K562 (cell line): ENCODE results near the gene BCL7B. TPM values are rescaled to one million over a fixed set of nuclear protein-coding genes. Genes with fewer than 3 reads are reported as not detected.

ENCODE experiments used
- ATAC-seq: fragments of 200-7000 bp; cut with Tn5 transposase; 3 replicates; pipeline ENCODE4 v1.9.1; 2020; ENCODE audit warnings: moderate library complexity
- BruUV-seq: library from RNA; stranded (reverse); fragments of 400-500 nt; replicated peaks from 2 replicates; lab custom pipeline; 2021; lab: Mats Ljungman, UMichigan
- CTCF ChIA-PET: fragments of 300-600 bp; formaldehyde crosslinking; extraction: SDS; loops from one replicate; lab custom pipeline; 2021; ENCODE audit warnings: low intra/inter-chr PET ratio; lab: Yijun Ruan, JAX
- POLR2A ChIA-PET: fragments of 300-600, 350-650 bp; sonication (Branson Sonifier 250); formaldehyde crosslinking; extraction: SDS; loops from one replicate; lab custom pipeline; 2021; ENCODE audit warnings: antibody characterized with exemption, inconsistent platforms; lab: Yijun Ruan, JAX
- DNase-seq, 4 experiments: peaks; one replicate each; pipeline versions ENCODE4 v3.0.0 to v3.0.0-alpha.2; 2011 to 2018; ENCODE audit warnings: low spot score in 3 of 4, mixed read lengths in 3 of 4; ENCODE audit errors: extremely low read depth in 1 of 4
- FAIRE-seq: peaks from 2 replicates; lab custom pipeline; 2011; peaks lifted over from hg19 to GRCh38; lab: Jason Lieb, UNC
- H2AFZ ChIP-seq: 2 replicates; pipeline ENCODE4 v1.6.0; 2011; ENCODE audit warnings: low read depth, low read length, control low read depth, inconsistent platforms
- H3K27ac ChIP-seq: fragments of 200-600 bp; 3 replicates; pipeline ENCODE4 v1.8.0; 2011; ENCODE audit warnings: low read depth, mild to moderate bottlenecking, control low read depth, inconsistent platforms, low read length, moderate library complexity, mixed read lengths; ENCODE audit errors: extremely low read depth
- H3K27me3 ChIP-seq, 2 experiments: fragments of 300-600 bp in 1 of 2; 2 replicates in 1 of 2; 3 replicates in 1 of 2; pipeline versions ENCODE4 v1.6.0 to v1.8.0; 2011; ENCODE audit warnings: inconsistent platforms in 2 of 2, low read length in 2 of 2, mild to moderate bottlenecking in 1 of 2, mixed read lengths in 1 of 2, moderate library complexity in 1 of 2; ENCODE audit not compliant: control insufficient read depth in 2 of 2, insufficient read depth in 2 of 2
- H3K36me3 ChIP-seq: fragments of 300-600 bp; 3 replicates; pipeline ENCODE4 v1.8.0; 2011; ENCODE audit warnings: mild to moderate bottlenecking, low read length, inconsistent platforms; ENCODE audit not compliant: control insufficient read depth, insufficient read depth
- H3K4me1 ChIP-seq, 2 experiments: fragments of 200-600 bp in 1 of 2; replicated peaks in 1 of 2; 2 replicates in 1 of 2; 3 replicates in 1 of 2; pipeline versions ENCODE4 v1.5.1 to v1.8.0; 2011; ENCODE audit warnings: inconsistent platforms in 2 of 2, low read length in 2 of 2, mild to moderate bottlenecking in 1 of 2, mixed read lengths in 1 of 2, moderate library complexity in 1 of 2; ENCODE audit not compliant: control insufficient read depth in 2 of 2, insufficient read depth in 2 of 2
- H3K4me2 ChIP-seq: 2 replicates; pipeline ENCODE4 v1.6.1; 2011; ENCODE audit warnings: low read length, control low read depth, inconsistent platforms, mixed read lengths; ENCODE audit not compliant: insufficient read depth
- H3K4me3 ChIP-seq: fragments of 200-600 bp; sonication (generic), shearing (Covaris generic); 2 replicates; pipeline ENCODE4 v1.5.1; 2016; ENCODE audit warnings: control low read depth, inconsistent platforms
- H3K79me2 ChIP-seq: fragments of 200-600 bp; 3 replicates; pipeline ENCODE4 v1.8.0; 2011; ENCODE audit warnings: low read length, inconsistent platforms; ENCODE audit not compliant: control insufficient read depth, insufficient read depth
- H3K9ac ChIP-seq, 2 experiments: 2 replicates each; pipeline versions ENCODE4 v1.6.0 to v1.6.1; 2011; ENCODE audit warnings: low read depth in 2 of 2, low read length in 2 of 2, control low read depth in 1 of 2, inconsistent platforms in 1 of 2, mild to moderate bottlenecking in 1 of 2, mixed read lengths in 1 of 2; ENCODE audit not compliant: insufficient read depth in 1 of 2
- H3K9me1 ChIP-seq: one replicate; pipeline ENCODE4 v1.6.0; 2011; ENCODE audit warnings: inconsistent platforms, mild to moderate bottlenecking, low read length, moderate library complexity; ENCODE audit not compliant: control insufficient read depth, insufficient read depth
- H3K9me3 ChIP-seq: replicated peaks from 2 replicates; pipeline ENCODE4 v1.5.1; 2011; ENCODE audit warnings: low read depth, low read length, inconsistent platforms; ENCODE audit not compliant: control insufficient read depth, insufficient read depth
- H4K20me1 ChIP-seq: replicated peaks from 2 replicates; pipeline ENCODE4 v1.6.1; 2011; ENCODE audit warnings: low read length, inconsistent platforms, mixed read lengths; ENCODE audit not compliant: control insufficient read depth, insufficient read depth
- BACH1 ChIP-seq: fragments of 200-800 bp; sonication (Bioruptor generic); IDR thresholded peaks from 2 replicates; pipeline ENCODE4 v1.6.1; 2016; ENCODE audit warnings: missing genetic modification characterization, missing compliant biosample characterization
- CCNT2 ChIP-seq: IDR thresholded peaks from 2 replicates; pipeline ENCODE4 v1.6.1; 2011; ENCODE audit warnings: borderline replicate concordance, low read depth, mild to moderate bottlenecking, moderate library complexity, mixed read lengths, low read length; ENCODE audit not compliant: insufficient read length; ENCODE audit errors: extremely low read depth
- E2F1 ChIP-seq: sonication (generic); formaldehyde crosslinking; IDR thresholded peaks from 2 replicates; pipeline ENCODE4 v1.8.1; 2023; ENCODE audit warnings: mild to moderate bottlenecking, missing genetic modification reagents, moderate library complexity
- MYNN ChIP-seq, 2 experiments: sonication (generic); formaldehyde crosslinking in 1 of 2; IDR thresholded peaks; 2 replicates each; pipeline versions ENCODE4 v1.5.0 to v1.6.1; 2016 to 2020; ENCODE audit warnings: antibody characterized with exemption in 1 of 2, missing genetic modification reagents in 1 of 2
- PKNOX1 ChIP-seq: fragments of 450-650 bp; IDR thresholded peaks from 2 replicates; pipeline ENCODE4 v1.6.1; 2016
- POLR2G ChIP-seq: fragments of 200-400 bp; formaldehyde crosslinking; IDR thresholded peaks from 2 replicates; pipeline ENCODE4 v1.6.1; 2017; ENCODE audit warnings: low read depth, mild to moderate bottlenecking, antibody characterized with exemption, low read length, moderate library complexity
- ZBTB7A ChIP-seq: IDR thresholded peaks from 2 replicates; pipeline ENCODE4 v1.6.1; 2011; ENCODE audit warnings: low read depth, mild to moderate bottlenecking, low read length, moderate library complexity, borderline replicate concordance; ENCODE audit not compliant: control insufficient read depth
- WGBS: fragments of 100-300 bp; shearing (Covaris generic); methylation state at CpG from one replicate; pipeline ENCODE4 v1.1.6; 2016; ENCODE audit warnings: low coverage, mixed read lengths; ENCODE audit not compliant: insufficient coverage; ENCODE audit errors: missing lambda C conversion rate; 5-methylcytosine and 5-hydroxymethylcytosine counted together
- in situ Hi-C: fragments of 300-500 bp; cut with MboI; formaldehyde crosslinking; loops from 4 replicates; pipeline ENCODE4 v1.15.0; 2018; ENCODE audit warnings: inconsistent platforms, mixed read lengths
- intact Hi-C: fragments of 100-400 bp; cut with micrococcal nuclease; formaldehyde crosslinking; loops from 2 replicates; pipeline ENCODE4 v1.14.2; 2022
- polyA plus RNA-seq, 8 experiments: library from polyadenylated mRNA; depleted of rRNA in 4 of 8; stranded (reverse) in 5 of 8; unstranded in 3 of 8; fragments of >200 nt; fragmentation: Nextera tagmentation in 2 of 8; fragmentation: Illumina TruSeq in 1 of 8; extraction: Ambion mirVana in 2 of 8; extraction: Trizol in 1 of 8; gene quantifications; 2 replicates each; pipeline versions ENCODE4 v1.2.1 to v1.2.3, GENCODE V29; 2011 to 2014; ENCODE audit warnings: inconsistent platforms in 1 of 8, missing spikeins in 1 of 8
- total RNA-seq, 7 experiments: library from RNA; depleted of rRNA in 6 of 7; stranded (reverse); fragments of >200 nt in 6 of 7; fragmentation: Illumina TruSeq in 2 of 7; extraction: Trizol in 2 of 7; gene quantifications; 2 replicates each; pipeline versions ENCODE4 v1.2.1 to v1.2.3, GENCODE V29; 2011 to 2021; ENCODE audit warnings: low replicate concordance in 1 of 7
- TF ChIP-seq, protein P1 (sequence below): IDR thresholded peaks from 2 replicates; pipeline ENCODE4 v1.6.1; 2012; ENCODE audit warnings: low read depth, low read length, improper control_type of control experiment, borderline replicate concordance
- TF ChIP-seq, protein P2 (sequence below), 2 experiments: IDR thresholded peaks in 1 of 2; conservative IDR thresholded peaks in 1 of 2; 2 replicates each; pipeline ENCODE4 v1.6.1; 2016; ENCODE audit warnings: low read depth in 2 of 2, mild to moderate bottlenecking in 1 of 2, missing compliant biosample characterization in 1 of 2, missing genetic modification characterization in 1 of 2, moderate library complexity in 1 of 2

Gene BCL7B
- total and polyA plus RNA-seq, 9 of the 15 experiments (the other 6 are each of a cell fraction or from before 2014, with no cell fraction given) = 10.0 to 73.2 (median 32.9) TPM

GRCh38 chr7:73605601-73606220 is 48.2 kb upstream of the BCL7B start (continued):
- peak; percentile 26; the same call in 1 of the 2 replicates for TF ChIP-seq ZBTB7A

DNA sequence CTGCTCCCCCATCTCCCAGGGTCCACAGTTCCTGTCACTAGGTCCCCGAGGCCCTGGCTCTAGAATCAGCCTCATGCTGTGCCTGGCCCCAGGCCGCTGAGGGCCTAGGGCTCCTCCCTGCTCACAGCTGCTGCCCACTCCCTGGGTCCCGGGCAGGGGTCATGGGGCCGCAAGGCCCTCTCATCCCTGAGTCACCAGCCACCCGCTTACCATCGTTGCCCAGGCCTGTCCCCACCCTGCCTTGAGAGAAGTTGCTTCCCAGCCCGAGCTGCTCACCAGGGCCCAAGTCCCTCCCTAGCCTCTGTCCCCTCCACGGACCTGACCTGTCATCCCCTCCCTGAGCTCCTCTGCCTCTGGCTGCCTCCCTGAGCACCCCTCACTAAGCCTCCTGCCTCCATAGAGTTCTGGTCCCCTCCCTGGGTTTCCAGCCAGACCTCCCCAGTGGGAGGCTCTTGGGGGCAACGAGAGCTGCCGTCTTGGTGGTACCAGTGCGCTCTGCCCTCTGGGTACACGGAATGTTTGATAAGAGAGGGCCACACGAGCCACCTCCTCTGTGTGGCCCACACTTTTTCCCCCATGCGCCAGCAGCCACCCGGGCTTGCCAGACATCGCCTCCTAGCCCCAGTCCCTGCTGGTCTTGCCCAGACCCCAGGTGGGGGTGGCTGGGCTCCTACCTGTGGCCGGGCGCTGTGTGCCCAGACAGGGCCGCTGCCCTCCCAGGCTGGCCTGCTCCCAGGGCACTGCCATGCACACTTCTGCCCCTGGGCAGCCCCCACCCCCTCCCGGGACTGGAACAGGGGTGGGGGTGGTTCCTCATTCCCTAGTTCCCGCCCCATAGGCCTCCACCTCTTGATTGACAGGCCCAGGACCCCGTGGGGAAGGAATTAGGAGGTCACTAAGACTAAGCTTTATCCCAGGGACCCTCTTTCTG is 45.5 kb upstream of the BCL7B start:
- H3K9me3 ChIP-seq = no peaks in the 10 kb centered on the region
- ChIA-PET POLR2A (interaction anchor here (0.6 kb wide), 1 partner anchor 409 kb away, joined by 3 read pairs; no protein-coding TSS in a partner anchor), CTCF (no interaction called here)
- FAIRE-seq = no peak
- H3K4me3 ChIP-seq = no peak overlapping the region
- WGBS = 51% methylated on average over 20 of the region's 22 CpGs
- H3K27ac ChIP-seq = no peak overlapping the region
- intact Hi-C loops (no loop called here), in situ Hi-C loops (no loop called here)
- H3K27me3 ChIP-seq = no peaks in the 10 kb centered on the region
- H3K9ac ChIP-seq = peak overlapping the region in 1 of 2 experiments; percentile 71; a peak in 2 of 4 replicates
- H3K9me1 ChIP-seq = no peaks in the 10 kb centered on the region
- no peak overlapping the region for H3K4me2 ChIP-seq
- peak; percentile 16 for ATAC-seq
- DNase-seq = no peak
- H2AFZ ChIP-seq = no peak overlapping the region
- no peaks in the 10 kb centered on the region for H3K79me2 ChIP-seq
- H3K4me1 ChIP-seq = peaks cover 0 to 53% of the 10 kb centered on the region in 2 experiments; a peak in 3 of 5 replicates
- BruUV-seq = no TSS peak
- peaks cover 5% of the 10 kb centered on the region for H4K20me1 ChIP-seq
- no peaks in the 10 kb centered on the region for H3K36me3 ChIP-seq
- TF ChIP-seq CCNT2 (peak; percentile 13), MYNN (IDR thresholded peaks at IDR 0.05) (0 out of 2 replicates have a peak, but pooled peaks have one; percentile 37), MYNN (CRISPR knock-in tag; IDR thresholded peaks at IDR 0.05) (no peak), E2F1 (no peak), BACH1 (no peak), PKNOX1 (peak; percentile 98), POLR2G (peak; percentile 75)
- TF ChIP-seq, protein P1, sequence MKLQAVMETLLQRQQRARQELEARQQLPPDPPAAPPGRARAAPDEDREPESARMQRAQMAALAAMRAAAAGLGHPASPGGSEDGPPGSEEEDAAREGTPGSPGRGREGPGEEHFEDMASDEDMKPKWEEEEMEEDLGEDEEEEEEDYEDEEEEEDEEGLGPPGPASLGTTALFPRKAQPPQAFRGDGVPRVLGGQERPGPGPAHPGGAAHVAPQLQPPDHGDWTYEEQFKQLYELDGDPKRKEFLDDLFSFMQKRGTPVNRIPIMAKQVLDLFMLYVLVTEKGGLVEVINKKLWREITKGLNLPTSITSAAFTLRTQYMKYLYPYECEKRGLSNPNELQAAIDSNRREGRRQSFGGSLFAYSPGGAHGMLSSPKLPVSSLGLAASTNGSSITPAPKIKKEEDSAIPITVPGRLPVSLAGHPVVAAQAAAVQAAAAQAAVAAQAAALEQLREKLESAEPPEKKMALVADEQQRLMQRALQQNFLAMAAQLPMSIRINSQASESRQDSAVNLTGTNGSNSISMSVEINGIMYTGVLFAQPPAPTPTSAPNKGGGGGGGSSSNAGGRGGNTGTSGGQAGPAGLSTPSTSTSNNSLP = no peak
- TF ChIP-seq, protein P2, sequence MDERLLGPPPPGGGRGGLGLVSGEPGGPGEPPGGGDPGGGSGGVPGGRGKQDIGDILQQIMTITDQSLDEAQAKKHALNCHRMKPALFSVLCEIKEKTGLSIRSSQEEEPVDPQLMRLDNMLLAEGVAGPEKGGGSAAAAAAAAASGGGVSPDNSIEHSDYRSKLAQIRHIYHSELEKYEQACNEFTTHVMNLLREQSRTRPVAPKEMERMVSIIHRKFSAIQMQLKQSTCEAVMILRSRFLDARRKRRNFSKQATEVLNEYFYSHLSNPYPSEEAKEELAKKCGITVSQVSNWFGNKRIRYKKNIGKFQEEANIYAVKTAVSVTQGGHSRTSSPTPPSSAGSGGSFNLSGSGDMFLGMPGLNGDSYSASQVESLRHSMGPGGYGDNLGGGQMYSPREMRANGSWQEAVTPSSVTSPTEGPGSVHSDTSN (CRISPR knock-in tag; IDR thresholded peaks at IDR 0.05; ENCODE audit: low read depth) = peak; percentile 71
- TF ChIP-seq, protein P2 (tag; conservative IDR thresholded peaks at IDR 0.05; ENCODE audit: low read depth) = peak; percentile 67
